Activated naive CD4-positive, alpha-beta T cell treated with anti-CD3 and anti-CD28 coated beads, Interleukin-2, amount 10 ng/mL, durations not matched to agents 7 days and 5 days (primary cell): Measurements from ENCODE around the gene CNBD2.
"Not testable (repeated sequence)": the region's sequence is repeated elsewhere in the genome, so short reads cannot be mapped to it uniquely, and the experiment has no call there.

Source experiments
- CTCF ChIA-PET: fragments of 350-600 bp; sonication (Branson Sonifier 250); formaldehyde crosslinking; loops from one replicate; lab custom pipeline; 2021; ENCODE audit warnings: antibody characterized with exemption; lab: Charles Lee
- DNase-seq: peaks from one replicate; pipeline ENCODE4 v3.0.0-alpha.2; 2020
- H3K27ac Mint-ChIP-seq: one replicate; pipeline ENCODE4 v1.8.0; 2021; ENCODE audit warnings: mild to moderate bottlenecking, moderate library complexity, mixed read lengths
- H3K27me3 Mint-ChIP-seq: one replicate; pipeline ENCODE4 v1.8.0; 2021; ENCODE audit warnings: mild to moderate bottlenecking, mixed read lengths
- H3K36me3 Mint-ChIP-seq: one replicate; pipeline ENCODE4 v1.8.0; 2021; ENCODE audit warnings: mixed read lengths
- H3K4me1 Mint-ChIP-seq: one replicate; pipeline ENCODE4 v1.8.0; 2021; ENCODE audit warnings: mixed read lengths
- H3K4me3 Mint-ChIP-seq: one replicate; pipeline ENCODE4 v1.8.0; 2021; ENCODE audit warnings: mild to moderate bottlenecking, moderate library complexity, mixed read lengths
- H3K9me3 Mint-ChIP-seq: one replicate; pipeline ENCODE4 v1.8.0; 2021; ENCODE audit warnings: mixed read lengths

CNBD2 gene

DNA sequence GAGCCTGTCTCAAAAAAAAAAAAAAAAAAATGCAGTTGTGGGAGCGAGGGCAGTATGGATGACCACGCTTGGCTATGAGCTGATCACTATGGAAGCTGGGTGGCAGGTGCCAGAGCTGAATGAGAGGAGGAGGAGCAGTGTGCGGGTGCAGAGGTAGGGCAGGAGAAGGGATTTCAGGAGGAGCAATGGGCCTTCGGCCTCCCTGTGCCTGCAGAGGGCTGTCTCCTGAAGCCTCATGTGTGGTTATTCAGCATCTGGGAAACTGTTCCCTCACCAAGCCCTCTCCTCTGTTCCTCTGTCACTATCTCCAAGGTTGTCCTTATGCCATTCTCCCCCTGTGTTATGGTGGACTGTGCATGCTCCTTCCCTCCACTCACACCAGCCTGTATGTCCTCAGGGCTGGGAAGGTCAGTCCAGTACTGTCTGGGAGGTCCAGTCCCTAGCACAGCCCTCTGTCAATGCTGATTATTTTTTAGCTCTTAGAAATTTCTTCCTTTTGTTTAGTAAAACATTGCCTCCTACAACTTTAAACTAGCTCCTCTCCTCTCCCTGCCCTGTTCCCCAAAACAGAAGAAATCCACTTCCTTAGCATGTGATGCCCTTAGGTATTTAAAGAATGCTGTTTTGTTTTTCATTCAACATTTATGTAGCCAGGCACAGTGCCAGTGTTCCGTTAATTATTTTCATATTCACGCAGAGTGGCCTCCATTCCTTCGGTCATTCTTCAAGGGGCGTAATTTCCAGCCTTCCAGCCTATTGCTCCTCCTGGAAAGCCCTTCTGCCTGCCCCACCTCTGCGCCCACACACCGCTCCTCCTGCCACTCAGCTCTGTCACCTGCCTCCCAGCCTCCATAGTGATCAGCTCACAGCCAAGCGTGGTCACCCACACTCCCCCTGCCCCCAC lies 48.9 kb downstream of the CNBD2 start:
- Mint-ChIP-seq H3K4me3 (no peak overlapping the region), H3K36me3 (no peaks in the 10 kb centered on the region), H3K9me3 (no peaks in the 10 kb centered on the region), H3K27me3 (peaks cover 12% of the 10 kb centered on the region), H3K27ac (no peak overlapping the region), H3K4me1 (no peaks in the 10 kb centered on the region)
- DNase-seq: no peak
- CTCF ChIA-PET: interaction anchor here (0.8 kb wide), 1 partner anchor 63 kb away, joined by 3 read pairs; the partner anchor contains the start of gene SCAND1

DNA sequence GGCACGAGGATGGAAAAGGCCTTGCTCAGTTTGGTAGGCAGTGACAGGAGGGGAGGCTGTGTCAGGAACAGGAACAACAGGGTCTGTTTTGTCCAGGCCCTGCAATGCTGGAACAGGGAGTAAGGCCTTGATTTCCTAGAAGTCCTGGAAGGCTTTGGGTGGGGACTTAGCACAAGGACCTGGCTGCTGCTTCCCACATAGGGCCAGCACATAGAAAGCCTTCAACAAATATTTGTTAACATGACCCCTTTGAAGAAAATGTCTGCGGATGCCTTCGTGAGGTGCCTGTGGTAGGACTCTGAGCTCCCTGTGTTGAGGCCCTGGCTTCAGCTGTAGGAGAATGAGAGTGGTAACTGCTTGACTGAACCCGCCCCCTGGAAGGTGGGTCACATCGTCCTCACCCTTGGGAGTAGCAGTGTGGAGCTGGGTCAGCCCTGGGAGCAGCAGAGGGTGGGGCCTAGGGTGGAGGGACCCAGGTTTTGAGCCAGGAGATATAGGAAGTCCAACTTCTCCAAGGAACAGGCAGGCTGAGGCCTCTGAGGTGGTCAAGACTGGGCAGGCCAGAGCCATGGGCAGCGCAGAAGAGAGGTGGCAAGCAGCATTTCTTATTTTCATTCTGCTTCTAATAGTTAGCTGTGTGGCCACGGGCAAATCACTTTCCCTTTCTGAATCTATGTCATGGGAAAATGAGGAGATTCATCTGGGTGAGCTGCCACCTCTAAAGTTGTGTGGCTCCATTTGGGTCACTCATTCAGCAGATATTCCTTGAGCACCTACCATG lies 50.0 kb downstream of the CNBD2 start:
- H3K4me3 Mint-ChIP-seq: no peak overlapping the region
- no peaks in the 10 kb centered on the region for H3K36me3 Mint-ChIP-seq
- peaks cover 16% of the 10 kb centered on the region for H3K27me3 Mint-ChIP-seq
- no peaks in the 10 kb centered on the region for H3K9me3 Mint-ChIP-seq
- no peak for DNase-seq
- CTCF ChIA-PET: no interaction called here
- no peaks in the 10 kb centered on the region for H3K4me1 Mint-ChIP-seq
- H3K27ac Mint-ChIP-seq: no peak overlapping the region

DNA sequence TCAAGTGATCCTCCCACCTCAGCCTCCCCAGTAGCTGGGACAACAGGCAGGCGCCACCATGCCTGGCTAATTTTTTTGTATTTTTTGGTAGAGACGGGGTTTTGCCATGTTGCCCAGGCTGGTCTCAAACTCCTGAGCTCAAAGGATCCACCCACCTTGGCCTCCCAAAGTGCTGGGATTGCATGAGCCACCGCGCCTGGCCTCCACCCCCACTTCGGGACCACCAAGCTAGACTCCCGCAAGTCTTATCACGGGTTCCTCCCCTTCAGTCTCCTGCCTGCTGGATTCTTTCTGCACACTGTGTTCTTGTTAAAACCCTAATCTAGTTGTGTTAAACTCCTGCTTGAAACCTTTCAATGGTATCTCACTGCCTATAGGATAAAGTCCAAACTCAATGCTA lies 57.7 kb downstream of the CNBD2 start:
- H3K36me3 Mint-ChIP-seq, H3K4me1 Mint-ChIP-seq, H3K4me3 Mint-ChIP-seq, H3K27ac Mint-ChIP-seq, H3K9me3 Mint-ChIP-seq, DNase-seq, CTCF ChIA-PET: not testable (repeated sequence)
- peaks cover 26% of the 10 kb centered on the region for H3K27me3 Mint-ChIP-seq

- H3K27ac Mint-ChIP-seq: no peak overlapping the region
- no peak overlapping the region for H3K4me3 Mint-ChIP-seq
- H3K27me3 Mint-ChIP-seq: peaks cover 21% of the 10 kb centered on the region
- H3K4me1 Mint-ChIP-seq: no peaks in the 10 kb centered on the region
- CTCF ChIA-PET: interaction anchor here (0.6 to 1.9 kb wide), 2 partner anchors 36 to 89 kb away, joined by 3 to 6 read pairs; no protein-coding TSS in a partner anchor
- no peak for DNase-seq
- H3K36me3 Mint-ChIP-seq: no peaks in the 10 kb centered on the region
- H3K9me3 Mint-ChIP-seq: no peaks in the 10 kb centered on the region
Measured at GRCh38 chr20:36028106-36028808, 59.9 kb downstream of the CNBD2 start.

DNA sequence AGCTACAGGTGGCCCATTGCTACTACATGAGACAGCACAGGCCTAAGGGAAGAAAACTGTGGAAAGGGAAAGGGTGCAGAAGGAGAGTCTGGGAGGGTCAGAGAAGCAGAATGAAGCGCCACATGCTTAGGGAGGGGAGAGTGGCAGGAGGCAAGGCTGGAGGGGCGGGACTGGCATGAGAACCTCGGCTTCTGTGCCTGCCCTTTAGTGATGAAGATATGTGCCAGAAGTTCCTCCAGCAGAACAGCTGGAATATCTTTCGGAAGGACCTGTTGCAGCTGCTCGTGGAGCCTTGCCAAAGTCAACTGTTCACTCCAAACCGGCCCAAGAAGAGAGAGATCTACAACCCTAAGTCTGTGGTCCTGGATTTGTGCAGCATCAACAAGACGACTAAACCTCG lies 61.8 kb downstream of the CNBD2 start:
- Mint-ChIP-seq H3K4me3 (no peak overlapping the region), H3K9me3 (no peaks in the 10 kb centered on the region)
- CTCF ChIA-PET: interaction anchor here (2.0 kb wide), 1 partner anchor 37 kb away, joined by 6 read pairs; no protein-coding TSS in a partner anchor

DNA sequence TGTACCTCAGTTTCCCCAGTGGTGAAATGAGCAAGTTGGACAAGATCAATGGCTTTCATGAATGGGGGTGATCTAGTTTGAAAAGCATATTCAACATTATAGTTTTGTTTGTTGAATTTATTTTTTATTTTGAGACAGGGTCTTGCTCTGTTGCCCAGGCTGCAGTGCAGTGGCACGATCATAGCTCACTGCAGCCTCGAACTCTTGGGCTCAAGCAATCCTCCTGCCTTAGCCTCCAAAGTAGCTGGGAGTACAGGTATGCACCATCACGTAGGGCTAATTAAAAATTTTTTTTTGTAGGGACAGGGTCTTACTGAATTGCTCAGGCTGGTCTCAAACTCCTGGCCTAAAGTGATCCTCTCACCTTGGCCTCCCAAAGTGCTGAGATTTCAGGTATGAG lies 63.4 kb downstream of the CNBD2 start:
- H3K4me3 Mint-ChIP-seq: no peak overlapping the region
- H3K27me3 Mint-ChIP-seq: peaks cover 29% of the 10 kb centered on the region
- H3K36me3 Mint-ChIP-seq: no peaks in the 10 kb centered on the region
- no peaks in the 10 kb centered on the region for H3K4me1 Mint-ChIP-seq
- no peaks in the 10 kb centered on the region for H3K9me3 Mint-ChIP-seq
- CTCF ChIA-PET: interaction anchor here (1.0 kb wide), 1 partner anchor 41 kb away, joined by 3 read pairs; no protein-coding TSS in a partner anchor
- DNase-seq: no peak
- no peak overlapping the region for H3K27ac Mint-ChIP-seq

More for the DNA sequence above, 61.8 kb downstream of the CNBD2 start:
- no peak overlapping the region for H3K27ac Mint-ChIP-seq
- H3K36me3 Mint-ChIP-seq: no peaks in the 10 kb centered on the region
- H3K4me1 Mint-ChIP-seq: no peaks in the 10 kb centered on the region
- DNase-seq: no peak
- peaks cover 26% of the 10 kb centered on the region for H3K27me3 Mint-ChIP-seq

- no peaks in the 10 kb centered on the region for H3K4me1 Mint-ChIP-seq
- H3K4me3 Mint-ChIP-seq: no peak overlapping the region
- H3K36me3 Mint-ChIP-seq: no peaks in the 10 kb centered on the region
- H3K27ac Mint-ChIP-seq: no peak overlapping the region
- H3K9me3 Mint-ChIP-seq: no peaks in the 10 kb centered on the region
- CTCF ChIA-PET: no interaction called here
- peaks cover 24% of the 10 kb centered on the region for H3K27me3 Mint-ChIP-seq
- DNase-seq: no peak
Measured at GRCh38 chr20:36034875-36035274, 66.5 kb downstream of the CNBD2 start.

DNA sequence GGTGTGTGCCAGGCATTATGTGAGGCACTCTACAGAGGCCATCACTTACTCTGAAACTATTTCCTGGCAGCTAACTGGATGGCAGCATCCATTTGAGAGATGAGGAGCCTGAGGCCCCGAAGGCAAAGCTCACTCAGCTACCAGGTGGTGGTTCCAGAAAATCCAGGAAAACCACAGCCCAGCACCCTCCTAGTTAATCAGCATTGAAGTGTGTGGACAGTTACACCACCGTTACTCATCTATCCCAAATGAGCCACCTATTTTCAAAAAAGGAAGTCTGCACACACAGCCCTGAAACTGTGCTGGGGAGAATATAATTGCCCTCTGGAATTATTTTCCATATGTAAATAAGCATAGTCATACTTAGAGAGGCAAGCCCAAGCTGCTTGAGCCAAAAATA lies 67.4 kb downstream of the CNBD2 start:
- no peak for DNase-seq
- CTCF ChIA-PET: no interaction called here
- Mint-ChIP-seq H3K4me3 (no peak overlapping the region), H3K9me3 (no peaks in the 10 kb centered on the region), H3K36me3 (no peaks in the 10 kb centered on the region), H3K27ac (no peak overlapping the region), H3K4me1 (no peaks in the 10 kb centered on the region), H3K27me3 (peaks cover 17% of the 10 kb centered on the region)

DNA sequence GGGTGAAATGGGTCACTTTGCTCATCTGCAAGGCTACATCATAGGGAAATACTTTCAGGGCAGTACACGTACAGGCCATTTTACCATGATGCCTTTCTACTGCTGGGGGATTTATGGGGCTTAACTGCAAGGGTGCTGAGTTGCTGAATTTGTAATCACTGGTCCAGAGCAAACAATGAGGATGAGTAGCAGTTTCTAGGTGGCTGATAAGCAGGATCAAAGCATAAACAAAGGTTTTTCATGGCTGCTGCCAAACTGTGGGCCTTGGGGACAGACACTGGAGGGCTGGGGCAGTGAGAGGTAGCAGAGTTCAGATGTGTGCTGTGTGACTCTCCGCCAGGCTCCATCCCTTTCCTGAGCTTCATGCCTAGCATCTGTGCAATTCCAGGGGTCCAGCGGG lies 68.3 kb downstream of the CNBD2 start:
- H3K4me1 Mint-ChIP-seq: no peaks in the 10 kb centered on the region
- no peak overlapping the region for H3K27ac Mint-ChIP-seq
- CTCF ChIA-PET: no interaction called here
- H3K4me3 Mint-ChIP-seq: no peak overlapping the region
- no peaks in the 10 kb centered on the region for H3K9me3 Mint-ChIP-seq
- DNase-seq: no peak
- H3K36me3 Mint-ChIP-seq: no peaks in the 10 kb centered on the region
- peaks cover 12% of the 10 kb centered on the region for H3K27me3 Mint-ChIP-seq

DNA sequence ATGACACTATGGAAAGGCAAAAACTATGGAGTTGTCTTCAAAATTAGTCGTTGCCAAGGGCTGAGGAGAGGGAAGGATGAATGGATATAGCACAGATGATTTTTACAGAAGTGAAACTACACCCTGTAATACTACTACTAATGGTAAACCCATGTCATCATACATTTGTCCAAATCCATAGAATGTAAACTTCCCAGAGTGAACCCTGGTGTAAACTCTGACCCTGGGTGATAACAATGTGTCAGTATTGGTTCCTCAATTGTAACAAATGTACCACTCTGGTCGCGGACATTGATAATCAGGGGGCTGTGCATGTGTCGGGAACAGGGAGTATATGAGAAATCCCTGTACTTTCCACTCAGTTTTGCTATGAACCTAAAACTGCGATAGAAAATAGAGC lies 72.2 kb downstream of the CNBD2 start:
- CTCF ChIA-PET: no interaction called here
- Mint-ChIP-seq H3K9me3 (no peaks in the 10 kb centered on the region), H3K4me3 (no peak overlapping the region), H3K27me3 (peaks cover 3% of the 10 kb centered on the region), H3K36me3 (peaks cover 5% of the 10 kb centered on the region), H3K27ac (no peak overlapping the region), H3K4me1 (peaks cover 3% of the 10 kb centered on the region)
- no peak for DNase-seq

GRCh38 chr20:36043441-36043840 lies 75.1 kb downstream of the CNBD2 start:
- CTCF ChIA-PET: interaction anchor here (1.1 kb wide), 1 partner anchor 51 kb away, joined by 3 read pairs; no protein-coding TSS in a partner anchor

GRCh38 chr20:36043892-36044515 lies 75.6 kb downstream of the CNBD2 start:
- Mint-ChIP-seq H3K4me3 (no peak overlapping the region), H3K4me1 (peaks cover 33% of the 10 kb centered on the region), H3K27me3 (no peaks in the 10 kb centered on the region), H3K36me3 (peaks cover 25% of the 10 kb centered on the region), H3K27ac (no peak overlapping the region), H3K9me3 (no peaks in the 10 kb centered on the region)
- no peak for DNase-seq
- CTCF ChIA-PET: interaction anchor here (1.1 kb wide), 1 partner anchor 51 kb away, joined by 3 read pairs; no protein-coding TSS in a partner anchor

More at GRCh38 chr20:36043441-36043840, 75.1 kb downstream of the CNBD2 start:
- no peak for DNase-seq
- Mint-ChIP-seq H3K4me1 (peaks cover 27% of the 10 kb centered on the region), H3K27me3 (no peaks in the 10 kb centered on the region), H3K9me3 (no peaks in the 10 kb centered on the region), H3K4me3 (no peak overlapping the region), H3K36me3 (peaks cover 20% of the 10 kb centered on the region), H3K27ac (no peak overlapping the region)

DNA sequence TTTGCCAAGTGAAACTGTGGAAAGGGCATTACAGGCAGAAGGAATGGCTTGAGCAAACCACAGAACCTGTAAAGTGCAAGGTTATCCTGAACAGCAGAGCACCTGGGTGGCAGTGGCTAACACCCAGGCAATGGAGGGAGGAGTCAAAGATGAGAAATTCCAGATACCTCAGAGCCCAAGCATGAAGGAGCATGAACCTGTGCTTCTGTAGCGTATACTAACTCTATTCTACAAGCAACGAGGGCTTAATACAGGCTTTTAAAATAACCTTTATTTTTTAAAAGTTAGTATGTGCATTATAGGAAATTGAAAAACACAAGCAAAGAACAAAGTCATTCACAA lies 77.0 kb downstream of the CNBD2 start:
- no peak overlapping the region for H3K4me3 Mint-ChIP-seq
- peaks cover 31% of the 10 kb centered on the region for H3K36me3 Mint-ChIP-seq
- no peaks in the 10 kb centered on the region for H3K27me3 Mint-ChIP-seq
- CTCF ChIA-PET: no interaction called here
- H3K4me1 Mint-ChIP-seq: peaks cover 37% of the 10 kb centered on the region
- no peak for DNase-seq
- no peaks in the 10 kb centered on the region for H3K9me3 Mint-ChIP-seq
- H3K27ac Mint-ChIP-seq: no peak overlapping the region
